ENCODE results near the gene LENG9. TPM values are rescaled to one million over a fixed set of nuclear protein-coding genes. Genes with fewer than 3 reads are reported as not detected.

LENG9 gene
- total and polyA plus RNA-seq, 3 experiments from 2014 or later: 0.23 to 4.4 (median 3.8) TPM

- no peak for DNase-seq
- H3K27me3 ChIP-seq (ENCODE audit: insufficient read depth, low read length, poor library complexity, severe bottlenecking): no peaks in the 10 kb centered on the region
- Mint-ChIP-seq H3K27ac (no peak overlapping the region), H3K4me3 (no peak overlapping the region), H3K36me3 (peaks cover 0 to 24% (median 2%) of the 10 kb centered on the region in 3 donors), H3K27me3 (no peaks in the 10 kb centered on the region), H3K9me3 (no peaks in the 10 kb centered on the region), H3K4me1 (peaks cover 7 to 39% (median 20%) of the 10 kb centered on the region in 3 donors)
- H3K36me3 ChIP-seq (ENCODE audit: insufficient read depth, low read length): no peaks in the 10 kb centered on the region
- H3K4me1 ChIP-seq (ENCODE audit: insufficient read depth, low read length): no peaks in the 10 kb centered on the region
- CTCF ChIA-PET: interaction anchor here (1.0 kb wide), 1 partner anchor 170 kb away, joined by 3 read pairs; no protein-coding TSS in a partner anchor
- POLR2A ChIA-PET: no interaction called here
- H3K27ac ChIP-seq (ENCODE audit: low read depth, low read length): no peak overlapping the region
- H3K4me3 ChIP-seq (ENCODE audit: low read length): no peak overlapping the region
- no peaks in the 10 kb centered on the region for H3K9me3 ChIP-seq (ENCODE audit: low read length)
Measured at GRCh38 chr19:54436628-54437252, 26.8 kb downstream of the LENG9 start.

- H3K4me3 ChIP-seq (ENCODE audit: low read length): no peak overlapping the region
- Mint-ChIP-seq H3K27ac (no peak overlapping the region), H3K27me3 (peaks cover 0 to 1% of the 10 kb centered on the region in 2 donors), H3K4me1 (peaks cover 8 to 43% (median 23%) of the 10 kb centered on the region in 3 donors), H3K9me3 (no peaks in the 10 kb centered on the region), H3K4me3 (no peak overlapping the region), H3K36me3 (peaks cover 0 to 23% (median 2%) of the 10 kb centered on the region in 3 donors)
- DNase-seq: no peak
- ChIA-PET POLR2A (no interaction called here), CTCF (interaction anchor here (1.0 kb wide), 1 partner anchor 170 kb away, joined by 3 read pairs; no protein-coding TSS in a partner anchor)
- H3K9me3 ChIP-seq (ENCODE audit: low read length): no peaks in the 10 kb centered on the region
- no peak overlapping the region for H3K27ac ChIP-seq (ENCODE audit: low read depth, low read length)
- no peaks in the 10 kb centered on the region for H3K27me3 ChIP-seq (ENCODE audit: insufficient read depth, low read length, poor library complexity, severe bottlenecking)
- peaks cover under 1% of the 10 kb centered on the region for H3K4me1 ChIP-seq (ENCODE audit: insufficient read depth, low read length)
- no peaks in the 10 kb centered on the region for H3K36me3 ChIP-seq (ENCODE audit: insufficient read depth, low read length)
Measured at GRCh38 chr19:54436031-54436523, 27.5 kb downstream of the LENG9 start.

- DNase-seq: no peak
- Histone ChIP-seq H3K36me3 (ENCODE audit: insufficient read depth, low read length) (no peaks in the 10 kb centered on the region), H3K27ac (ENCODE audit: low read depth, low read length) (no peak overlapping the region), H3K4me1 (ENCODE audit: insufficient read depth, low read length) (peaks cover 5% of the 10 kb centered on the region), H3K4me3 (ENCODE audit: low read length) (no peak overlapping the region), H3K9me3 (ENCODE audit: low read length) (no peaks in the 10 kb centered on the region), H3K27me3 (ENCODE audit: insufficient read depth, low read length, poor library complexity, severe bottlenecking) (no peaks in the 10 kb centered on the region)
- ChIA-PET CTCF (no interaction called here), POLR2A (interaction anchor here (1.2 kb wide), 1 partner anchor 13 kb away, joined by 4 read pairs; no protein-coding TSS in a partner anchor)
- no peak overlapping the region for H3K27ac Mint-ChIP-seq
- peaks cover 0 to 20% (median 2%) of the 10 kb centered on the region in 3 donors for H3K36me3 Mint-ChIP-seq
- no peaks in the 10 kb centered on the region for H3K9me3 Mint-ChIP-seq
- H3K4me3 Mint-ChIP-seq: no peak overlapping the region
- peaks cover 10 to 43% (median 22%) of the 10 kb centered on the region in 3 donors for H3K4me1 Mint-ChIP-seq
- peaks cover 0 to 3% of the 10 kb centered on the region in 2 donors for H3K27me3 Mint-ChIP-seq
Measured at GRCh38 chr19:54435551-54436016, 28.0 kb downstream of the LENG9 start.

GRCh38 chr19:54434873-54435214 lies 28.7 kb downstream of the LENG9 start:
- Mint-ChIP-seq H3K27ac (peak overlapping the region in 4 of 8 donors; percentile 24 to 48 (median 29)), H3K4me1 (peaks cover 10 to 43% (median 20%) of the 10 kb centered on the region in 3 donors), H3K36me3 (peaks cover 0 to 16% (median 2%) of the 10 kb centered on the region in 3 donors), H3K4me3 (peak overlapping the region in 1 of 7 donors; percentile 67), H3K27me3 (peaks cover 0 to 3% of the 10 kb centered on the region in 2 donors), H3K9me3 (no peaks in the 10 kb centered on the region)
- no peak overlapping the region for H3K27ac ChIP-seq (ENCODE audit: low read depth, low read length)
- no peaks in the 10 kb centered on the region for H3K9me3 ChIP-seq (ENCODE audit: low read length)
- no peak for DNase-seq
- no peak overlapping the region for H3K4me3 ChIP-seq (ENCODE audit: low read length)
- ChIA-PET POLR2A (interaction anchor here (1.2 kb wide), 1 partner anchor 14 kb away, joined by 4 read pairs; no protein-coding TSS in a partner anchor), CTCF (no interaction called here)
- H3K27me3 ChIP-seq (ENCODE audit: insufficient read depth, low read length, poor library complexity, severe bottlenecking): no peaks in the 10 kb centered on the region
- peaks cover 11% of the 10 kb centered on the region for H3K4me1 ChIP-seq (ENCODE audit: insufficient read depth, low read length)
- H3K36me3 ChIP-seq (ENCODE audit: insufficient read depth, low read length): no peaks in the 10 kb centered on the region

GRCh38 chr19:54434112-54434872 lies 29.3 kb downstream of the LENG9 start:
- H3K9me3 Mint-ChIP-seq: no peaks in the 10 kb centered on the region
- H3K27me3 Mint-ChIP-seq: peaks cover 2 to 3% of the 10 kb centered on the region in 2 donors
- H3K4me1 Mint-ChIP-seq: peaks cover 10 to 43% (median 20%) of the 10 kb centered on the region in 3 donors
- ChIA-PET CTCF (interaction anchor here (0.7 to 1.3 kb wide), 2 partner anchors 14 to 29 kb away, joined by 3 read pairs; no protein-coding TSS in a partner anchor), POLR2A (interaction anchor here (1.2 kb wide), 1 partner anchor 14 kb away, joined by 4 read pairs; no protein-coding TSS in a partner anchor)
- Histone ChIP-seq H3K27ac (ENCODE audit: low read depth, low read length) (no peak overlapping the region), H3K9me3 (ENCODE audit: low read length) (no peaks in the 10 kb centered on the region), H3K4me1 (ENCODE audit: insufficient read depth, low read length) (peaks cover 11% of the 10 kb centered on the region), H3K36me3 (ENCODE audit: insufficient read depth, low read length) (no peaks in the 10 kb centered on the region), H3K27me3 (ENCODE audit: insufficient read depth, low read length, poor library complexity, severe bottlenecking) (no peaks in the 10 kb centered on the region), H3K4me3 (ENCODE audit: low read length) (no peak overlapping the region)
- peak overlapping the region in 2 of 8 donors; percentile 43 to 58 for H3K27ac Mint-ChIP-seq
- peaks cover 0 to 14% (median 2%) of the 10 kb centered on the region in 3 donors for H3K36me3 Mint-ChIP-seq
- peak overlapping the region in 1 of 7 donors; percentile 67 for H3K4me3 Mint-ChIP-seq
- no peak for DNase-seq

GRCh38 chr19:54433697-54434096 lies 29.9 kb downstream of the LENG9 start:
- H3K4me1 Mint-ChIP-seq: peaks cover 10 to 43% (median 20%) of the 10 kb centered on the region in 3 donors
- Histone ChIP-seq H3K9me3 (ENCODE audit: low read length) (no peaks in the 10 kb centered on the region), H3K27me3 (ENCODE audit: insufficient read depth, low read length, poor library complexity, severe bottlenecking) (no peaks in the 10 kb centered on the region), H3K27ac (ENCODE audit: low read depth, low read length) (no peak overlapping the region), H3K4me3 (ENCODE audit: low read length) (no peak overlapping the region), H3K36me3 (ENCODE audit: insufficient read depth, low read length) (no peaks in the 10 kb centered on the region), H3K4me1 (ENCODE audit: insufficient read depth, low read length) (peaks cover 11% of the 10 kb centered on the region)
- peaks cover 0 to 8% (median 0%) of the 10 kb centered on the region in 3 donors for H3K36me3 Mint-ChIP-seq
- DNase-seq: no peak
- peaks cover 6 to 7% of the 10 kb centered on the region in 2 donors for H3K27me3 Mint-ChIP-seq
- H3K27ac Mint-ChIP-seq: peak overlapping the region in 2 of 8 donors; percentile 43 to 58
- ChIA-PET CTCF (interaction anchor here (0.7 to 1.3 kb wide), 3 partner anchors 13 to 29 kb away, joined by 3 read pairs; no protein-coding TSS in a partner anchor), POLR2A (no interaction called here)
- H3K9me3 Mint-ChIP-seq: no peaks in the 10 kb centered on the region
- H3K4me3 Mint-ChIP-seq: no peak overlapping the region

- Histone ChIP-seq H3K27me3 (ENCODE audit: insufficient read depth, low read length, poor library complexity, severe bottlenecking) (no peaks in the 10 kb centered on the region), H3K27ac (ENCODE audit: low read depth, low read length) (no peak overlapping the region), H3K9me3 (ENCODE audit: low read length) (no peaks in the 10 kb centered on the region), H3K4me1 (ENCODE audit: insufficient read depth, low read length) (peaks cover 11% of the 10 kb centered on the region), H3K4me3 (ENCODE audit: low read length) (no peak overlapping the region), H3K36me3 (ENCODE audit: insufficient read depth, low read length) (no peaks in the 10 kb centered on the region)
- no peak for DNase-seq
- Mint-ChIP-seq H3K4me3 (no peak overlapping the region), H3K4me1 (peaks cover 10 to 36% (median 20%) of the 10 kb centered on the region in 3 donors), H3K9me3 (no peaks in the 10 kb centered on the region), H3K36me3 (peaks cover 0 to 2% (median 0%) of the 10 kb centered on the region in 3 donors), H3K27me3 (peaks cover 10 to 13% of the 10 kb centered on the region in 2 donors), H3K27ac (peak overlapping the region in 2 of 8 donors; percentile 12 to 63)
- ChIA-PET CTCF (interaction anchor here (1.2 kb wide), 1 partner anchor 12 kb away, joined by 3 read pairs; no protein-coding TSS in a partner anchor), POLR2A (interaction anchor here (0.6 kb wide), 1 partner anchor 11 kb away, joined by 3 read pairs; no protein-coding TSS in a partner anchor)
Measured at GRCh38 chr19:54432144-54432738, 31.3 kb downstream of the LENG9 start.

Measured in CD8-positive, alpha-beta memory T cell (primary cell).